NCI-H460 (cell line): ENCODE results near the gene ZFC3H1. TPM values are rescaled to one million over a fixed set of nuclear protein-coding genes. Genes with fewer than 3 reads are reported as not detected.

Experiments used
- DNase-seq: peaks from one replicate; pipeline ENCODE4 v3.0.0-alpha.2; 2016; ENCODE audit warnings: low read depth; ENCODE audit errors: extremely low read depth
- total RNA-seq: library from RNA; depleted of rRNA; stranded (reverse); fragments of >200 nt; shearing (Covaris generic); gene quantifications from 2 replicates; pipeline ENCODE4 v1.2.3, GENCODE V29; 2014

The ZFC3H1 gene
- total RNA-seq, 1 experiment from 2014 or later = 38.4 TPM

DNA sequence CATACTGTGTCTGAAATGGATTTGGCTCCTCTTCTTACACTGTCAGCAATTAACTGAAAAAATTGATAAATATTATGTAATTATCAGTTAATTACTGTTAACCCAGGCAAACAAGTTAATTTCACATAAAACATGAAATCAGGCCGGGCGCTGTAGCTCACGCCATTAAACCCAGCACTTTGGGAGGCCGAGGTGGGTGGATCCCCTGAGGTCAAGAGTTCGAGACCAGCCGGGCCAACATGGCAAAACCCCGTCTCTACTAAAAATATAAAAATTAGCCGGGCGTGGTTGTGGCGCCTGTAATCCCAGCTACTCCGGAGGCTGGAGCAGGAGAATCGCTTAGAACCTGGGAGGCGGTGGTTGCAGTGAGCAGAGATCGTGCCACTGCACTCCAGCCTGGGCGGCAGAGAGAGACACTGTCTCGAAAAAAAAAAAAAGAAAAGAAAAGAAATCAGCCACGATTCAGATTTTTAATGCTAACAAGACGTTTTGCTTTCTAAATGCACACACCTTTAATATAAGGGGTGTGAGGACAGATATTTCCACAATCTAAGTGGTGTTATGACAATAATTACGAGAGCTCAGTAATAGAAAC is 21.8 kb upstream of the ZFC3H1 start:
- no peak for DNase-seq

DNA sequence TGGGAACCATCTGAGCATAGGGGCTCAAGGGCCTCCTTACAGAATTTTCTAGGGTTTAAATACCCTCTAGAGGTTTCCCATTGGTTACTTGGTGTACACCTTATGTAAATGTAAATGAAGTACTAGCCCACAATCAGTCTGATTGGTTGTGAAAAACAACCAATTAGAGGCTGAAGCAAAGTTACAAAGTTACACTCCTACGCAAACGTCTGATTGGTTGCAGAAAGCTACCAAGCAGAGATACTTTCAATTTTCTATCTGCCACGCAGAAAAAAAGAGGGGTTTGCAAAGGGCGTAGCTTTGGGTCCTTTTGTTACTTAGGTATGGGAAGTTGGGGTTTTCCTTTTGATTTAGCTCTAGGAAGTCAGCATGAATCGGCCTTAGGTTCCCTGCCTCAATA is 20.4 kb upstream of the ZFC3H1 start:
- peak; percentile 30 for DNase-seq

DNA sequence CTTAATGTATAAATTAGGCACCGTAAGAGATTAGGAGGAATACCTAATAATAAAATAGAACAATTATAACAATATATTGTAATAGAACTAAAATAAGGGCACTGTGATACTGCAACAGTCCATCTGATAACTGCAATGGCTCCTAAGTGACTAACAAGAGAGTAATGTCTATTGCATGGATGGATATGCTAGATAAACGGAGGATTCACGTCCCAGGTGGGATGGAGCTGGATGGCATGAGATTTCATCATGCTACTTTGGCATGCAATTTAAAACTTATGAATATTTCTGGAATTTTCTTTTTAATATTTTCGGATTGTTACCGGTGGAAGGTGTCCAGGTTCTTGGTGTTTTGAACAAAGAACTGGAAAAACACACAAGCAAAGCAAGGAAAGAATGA is 20.0 kb upstream of the ZFC3H1 start:
- DNase-seq = peak; percentile 69

DNA sequence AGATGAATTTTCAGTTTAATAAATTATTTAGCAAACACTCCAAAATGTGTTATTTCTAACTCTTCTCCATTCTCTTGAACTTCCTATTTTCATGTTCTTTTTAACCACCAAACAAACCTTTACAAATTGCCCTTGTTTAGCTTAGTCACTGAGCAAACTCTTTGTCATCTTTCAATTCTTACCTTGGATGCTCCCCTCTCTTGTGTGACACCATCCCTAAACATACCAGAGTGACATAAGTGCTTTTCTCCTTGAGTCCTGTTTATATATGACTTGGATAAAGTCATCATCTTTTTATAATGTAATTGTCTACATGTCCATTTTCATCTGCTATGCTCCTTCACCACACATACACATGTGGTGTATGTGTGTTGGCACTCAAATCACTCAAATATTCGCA is 18.8 kb upstream of the ZFC3H1 start:
- DNase-seq = peak; percentile 23

DNA sequence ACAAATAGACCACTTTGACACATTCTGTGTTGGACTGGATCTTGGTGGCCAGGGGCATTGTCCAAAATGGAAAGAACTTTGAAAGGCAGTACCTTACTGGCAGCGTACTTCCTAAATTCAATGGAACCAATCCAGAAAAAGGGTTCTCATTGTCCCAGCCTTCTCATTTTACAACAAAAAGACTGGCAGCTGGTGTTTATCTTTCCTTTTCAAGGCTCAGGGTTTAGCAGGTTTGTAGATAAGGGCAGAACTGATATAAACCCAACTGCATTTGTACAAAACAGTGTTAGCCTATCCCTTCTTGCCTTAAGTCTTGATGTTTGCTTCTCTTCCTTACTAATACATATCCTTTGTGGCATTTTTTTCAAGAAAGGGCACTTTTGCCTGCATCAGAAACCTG is 8.2 kb upstream of the ZFC3H1 start:
- no peak for DNase-seq

DNA sequence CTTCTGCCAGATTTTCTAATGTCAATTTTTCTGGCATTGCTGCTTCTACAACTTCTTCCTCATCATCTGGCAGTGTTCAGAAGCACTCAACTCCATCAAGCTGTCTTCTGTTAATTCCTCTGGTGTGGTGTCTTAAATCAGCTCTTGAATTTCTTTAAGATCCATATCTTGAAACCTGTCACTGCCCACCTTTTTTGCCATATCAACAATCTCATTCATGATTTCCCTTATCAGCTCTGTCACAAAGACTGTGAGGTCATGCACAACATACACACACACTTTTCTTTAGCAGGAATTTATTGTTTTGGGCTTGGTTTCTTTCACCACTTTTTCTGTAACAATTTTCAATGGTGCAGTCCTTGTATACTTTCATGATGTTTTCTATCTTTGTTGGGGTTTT is 7.7 kb upstream of the ZFC3H1 start:
- DNase-seq = no peak

GRCh38 chr12:71666259-71666658 is 2.6 kb upstream of the ZFC3H1 start:
- no peak for DNase-seq

DNA sequence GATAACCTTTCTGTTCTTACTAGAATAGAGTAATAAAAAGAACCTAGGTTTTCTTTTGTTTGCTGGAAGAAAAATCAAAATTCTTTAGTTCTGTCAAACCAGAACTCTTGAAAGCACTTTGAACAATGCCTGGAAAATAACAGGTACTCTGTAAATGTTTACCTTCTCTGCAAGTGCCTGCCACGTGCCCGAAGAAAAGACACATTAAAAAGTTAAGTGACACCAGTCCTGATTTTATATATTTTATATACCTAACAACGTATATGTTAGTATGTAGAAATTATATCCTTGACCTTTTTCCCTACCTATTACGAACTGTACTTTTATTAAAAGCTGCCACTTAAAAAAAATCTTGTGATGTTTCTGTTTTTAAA is 1.4 kb upstream of the ZFC3H1 start:
- no peak for DNase-seq

GRCh38 chr12:71664411-71665089 is 902 bp upstream of the ZFC3H1 start:
- no peak for DNase-seq

GRCh38 chr12:71662849-71663560 is 643 bp downstream of the ZFC3H1 start:
- DNase-seq = peak; percentile 84

GRCh38 chr12:71661977-71662530 is 1.6 kb downstream of the ZFC3H1 start:
- DNase-seq = no peak

- no peak for DNase-seq
Measured at GRCh38 chr12:71656740-71657139, 6.9 kb downstream of the ZFC3H1 start.

GRCh38 chr12:71655907-71656306 is 7.7 kb downstream of the ZFC3H1 start:
- no peak for DNase-seq

DNA sequence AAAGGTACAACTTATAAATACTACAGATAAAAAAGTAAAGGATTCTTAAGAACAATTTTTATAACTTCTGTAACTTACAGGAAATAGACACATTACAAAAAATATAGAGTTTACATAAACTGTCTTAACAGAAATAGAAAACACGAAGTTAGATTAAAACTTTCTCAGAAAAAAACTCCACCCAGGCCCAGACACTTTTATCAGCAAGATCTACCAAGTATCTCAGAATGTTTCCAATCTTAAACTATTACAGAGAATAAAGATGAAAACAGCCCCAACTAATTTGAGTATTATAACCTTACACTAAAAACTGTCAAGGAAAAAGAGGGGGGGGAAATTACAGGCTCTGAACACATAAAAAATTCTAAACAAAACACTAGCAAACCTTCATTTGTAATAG is 8.2 kb downstream of the ZFC3H1 start:
- no peak for DNase-seq

- no peak for DNase-seq
Measured at GRCh38 chr12:71654200-71654599, 9.4 kb downstream of the ZFC3H1 start.

DNA sequence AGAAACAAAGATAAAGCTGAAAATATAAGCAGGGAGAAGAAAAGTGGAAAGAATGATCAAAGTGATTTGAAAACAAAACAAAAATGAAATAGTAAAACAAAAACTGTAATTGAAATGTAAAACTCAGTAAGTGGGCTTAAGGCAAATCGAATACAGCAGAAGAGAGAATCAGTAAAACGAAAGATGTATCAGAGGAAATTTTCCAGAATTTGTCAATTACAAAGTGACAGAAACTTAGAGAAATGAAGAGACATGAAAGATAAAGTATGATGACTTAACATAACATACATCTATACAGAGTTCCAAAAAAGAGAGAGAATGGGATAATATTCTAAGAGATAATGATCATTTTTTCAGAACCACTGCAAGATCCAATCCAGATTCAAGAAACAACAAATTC is 10.5 kb downstream of the ZFC3H1 start:
- DNase-seq = no peak

- no peak for DNase-seq
Measured at GRCh38 chr12:71652656-71653055, 11.0 kb downstream of the ZFC3H1 start.

- no peak for DNase-seq
Measured at GRCh38 chr12:71649401-71649800, 14.2 kb downstream of the ZFC3H1 start.

DNA sequence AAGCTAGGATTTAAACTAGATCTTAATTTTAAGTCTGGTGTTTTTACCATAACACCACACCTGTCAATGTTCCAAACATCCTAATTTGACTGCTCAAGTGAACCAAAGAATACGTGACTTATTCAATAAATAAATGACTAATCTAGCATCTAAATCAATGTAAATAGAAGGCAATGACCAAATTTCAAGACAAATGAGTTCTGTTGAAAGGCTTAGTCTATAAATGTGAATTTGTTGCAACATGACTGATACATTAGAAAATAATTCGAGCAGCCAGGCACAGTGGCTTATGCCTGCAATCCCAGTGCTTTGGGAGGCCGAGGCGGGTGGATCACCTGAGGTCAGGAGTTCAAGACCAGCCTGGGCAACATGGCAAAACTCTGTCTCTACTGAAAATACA is 15.1 kb downstream of the ZFC3H1 start:
- DNase-seq = no peak

DNA sequence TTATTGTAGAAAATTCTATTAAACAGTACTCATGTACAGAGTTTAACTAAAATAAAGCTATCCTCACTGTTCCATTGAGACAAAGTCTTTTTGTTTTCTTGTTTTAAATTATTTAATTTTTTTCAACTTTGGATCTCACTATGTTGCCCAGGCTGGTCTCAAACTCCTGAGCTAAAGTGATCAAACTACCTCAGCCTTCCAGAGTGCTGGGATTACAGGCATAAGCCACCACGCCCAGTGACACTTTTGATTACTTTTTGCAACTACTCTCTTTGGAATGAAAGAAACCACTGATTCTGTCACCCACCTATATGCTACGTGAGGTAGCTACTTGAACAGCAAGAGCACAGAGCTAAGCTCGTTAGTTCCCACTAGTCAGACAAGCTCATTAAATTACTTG is 17.1 kb downstream of the ZFC3H1 start:
- no peak for DNase-seq

- DNase-seq = no peak
Measured at GRCh38 chr12:71645268-71645667, 18.4 kb downstream of the ZFC3H1 start.

DNA sequence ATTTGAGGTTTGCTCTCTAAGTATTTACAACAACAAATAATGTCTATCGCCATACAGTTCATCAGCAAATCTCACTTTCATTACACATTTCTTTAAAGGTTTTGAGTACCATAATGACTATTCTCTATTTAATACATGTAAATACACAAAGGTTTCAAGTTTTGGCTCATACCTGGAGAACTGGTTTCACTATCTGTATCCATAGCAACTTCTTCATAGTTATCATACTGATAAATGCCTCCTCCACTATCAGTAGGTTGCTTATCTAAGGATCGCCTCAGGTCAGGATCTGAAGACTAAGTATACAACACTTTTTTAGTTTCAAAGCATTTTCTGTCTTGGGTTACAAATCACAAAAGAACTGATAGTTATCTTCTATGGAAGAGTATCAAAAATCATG is 21.4 kb downstream of the ZFC3H1 start:
- no peak for DNase-seq
